GM12891 (cell line): ENCODE data around the gene DPY19L3.

Experiments
- DNase-seq: peaks from one replicate; pipeline ENCODE4 v3.0.0; 2011; ENCODE audit warnings: low spot score; ENCODE audit not compliant: insufficient read length
- FAIRE-seq: peaks from 2 replicates; lab custom pipeline; 2011; peaks lifted over from hg19 to GRCh38; lab: Jason Lieb, UNC
- PAX5 ChIP-seq: IDR thresholded peaks from 2 replicates; pipeline ENCODE4 v1.6.1; 2011; ENCODE audit warnings: low read length, moderate library complexity, mild to moderate bottlenecking; ENCODE audit not compliant: insufficient read depth, severe bottlenecking
- POLR2A ChIP-seq: IDR thresholded peaks from 2 replicates; pipeline ENCODE4 v1.6.1; 2011; ENCODE audit warnings: low read depth, low read length, control low read depth
- POLR2AphosphoS5 ChIP-seq: IDR thresholded peaks from 2 replicates; pipeline ENCODE4 v1.6.1; 2011; ENCODE audit warnings: low read depth, low read length, control low read depth
- POU2F2 ChIP-seq: IDR thresholded peaks from 2 replicates; pipeline ENCODE4 v1.6.1; 2011; ENCODE audit warnings: low read depth, mild to moderate bottlenecking, control low read depth, low read length, moderate library complexity
- SPI1 ChIP-seq: IDR thresholded peaks from 2 replicates; pipeline ENCODE4 v1.6.1; 2011; ENCODE audit warnings: low read depth, low read length, control low read depth
- TAF1 ChIP-seq: IDR thresholded peaks from 2 replicates; pipeline ENCODE4 v1.6.1; 2011; ENCODE audit warnings: low read depth, low read length, control low read depth

The DPY19L3 gene

GRCh38 chr19:32392901-32393300 lies 12.7 kb upstream of the DPY19L3 start:
- TF ChIP-seq POU2F2: no peak
- TF ChIP-seq TAF1: no peak
- TF ChIP-seq POLR2AphosphoS5: no peak
- no peak for TF ChIP-seq POLR2A
- TF ChIP-seq PAX5: no peak
- no peak for TF ChIP-seq SPI1
- no peak for DNase-seq
- no peak for FAIRE-seq

- DNase-seq: no peak
- FAIRE-seq: no peak
- TF ChIP-seq SPI1 (no peak), TAF1 (no peak), POLR2AphosphoS5 (no peak), POU2F2 (no peak), POLR2A (no peak), PAX5 (no peak)
Measured at GRCh38 chr19:32396046-32396652, 9.4 kb upstream of the DPY19L3 start.

GRCh38 chr19:32397671-32398101 lies 7.9 kb upstream of the DPY19L3 start:
- TF ChIP-seq POLR2AphosphoS5 (no peak), POU2F2 (no peak), TAF1 (no peak), POLR2A (no peak)
- DNase-seq (no peak), FAIRE-seq (no peak)

- TF ChIP-seq SPI1 (no peak), POLR2A (no peak), POLR2AphosphoS5 (no peak), PAX5 (no peak), TAF1 (no peak)
Measured at GRCh38 chr19:32401992-32402391, 3.6 kb upstream of the DPY19L3 start.

GRCh38 chr19:32403291-32403995 lies 2.1 kb upstream of the DPY19L3 start:
- DNase-seq (no peak), FAIRE-seq (no peak)
- no peak for TF ChIP-seq SPI1

More at GRCh38 chr19:32401992-32402391, 3.6 kb upstream of the DPY19L3 start:
- DNase-seq: no peak
- FAIRE-seq: no peak

- FAIRE-seq: peak; percentile 43
- no peak for DNase-seq
- no peak for TF ChIP-seq POU2F2
- no peak for TF ChIP-seq SPI1
- TF ChIP-seq PAX5: no peak
- TF ChIP-seq POLR2A: no peak
- no peak for TF ChIP-seq POLR2AphosphoS5
- no peak for TF ChIP-seq TAF1
Measured at GRCh38 chr19:32404213-32404932, 1.2 kb upstream of the DPY19L3 start.

- DNase-seq: no peak
- TF ChIP-seq POLR2AphosphoS5 (no peak; the same call in 1 of the 2 replicates), POU2F2 (no peak), POLR2A (no peak), TAF1 (no peak), SPI1 (no peak), PAX5 (no peak)
- no peak for FAIRE-seq
Measured at GRCh38 chr19:32404933-32405430, 588 bp upstream of the DPY19L3 start.

- TF ChIP-seq SPI1 (no peak), PAX5 (no peak), POLR2A (no peak; the same call in 1 of the 2 replicates), TAF1 (no peak), POLR2AphosphoS5 (no peak), POU2F2 (no peak)
- FAIRE-seq (no peak), DNase-seq (no peak)
Measured at GRCh38 chr19:32406161-32407003, 812 bp downstream of the DPY19L3 start.
